HTR-8/SVneo (cell line): ENCODE measurements around the gene CNTNAP2.
"Not testable (repeated sequence)": the region's sequence is repeated elsewhere in the genome, so short reads cannot be mapped to it uniquely, and the experiment has no call there.

Experiments
- DNase-seq: peaks from one replicate; pipeline ENCODE4 v3.0.0; 2011; ENCODE audit warnings: low spot score, mixed read lengths; ENCODE audit not compliant: insufficient read length
- FAIRE-seq: peaks from 2 replicates; lab custom pipeline; 2011; peaks lifted over from hg19 to GRCh38; lab: Jason Lieb, UNC

Gene CNTNAP2

GRCh38 chr7:146138926-146139325, 22.3 kb downstream of the CNTNAP2 start:
- DNase-seq (no peak), FAIRE-seq (no peak)

GRCh38 chr7:146146831-146147486, 30.4 kb downstream of the CNTNAP2 start:
- DNase-seq (no peak), FAIRE-seq (no peak)

- no peak for DNase-seq
- FAIRE-seq, result no peak
Observed at GRCh38 chr7:146150153-146150552, 33.6 kb downstream of the CNTNAP2 start.

GRCh38 chr7:146172112-146172511, 55.5 kb downstream of the CNTNAP2 start:
- DNase-seq, result no peak
- FAIRE-seq, result no peak

DNA sequence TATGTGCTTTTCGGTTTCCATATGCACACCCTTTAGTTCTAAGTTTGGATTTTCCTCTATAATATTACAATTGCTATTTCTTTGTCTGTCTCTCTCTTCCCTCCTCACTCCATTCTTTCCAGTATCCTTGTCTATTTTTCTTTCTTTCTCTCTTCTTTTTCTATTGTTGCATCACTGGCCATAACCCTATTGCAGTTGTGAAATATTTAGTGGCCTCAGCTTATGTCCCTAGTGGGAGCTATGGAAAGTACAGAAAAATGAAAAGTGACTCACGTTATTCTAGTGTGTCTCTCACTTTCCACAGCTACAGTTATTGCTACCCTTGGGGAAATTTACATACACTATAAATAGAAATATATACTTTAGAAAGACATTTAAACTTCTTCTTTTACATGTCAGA, 59.1 kb downstream of the CNTNAP2 start:
- FAIRE-seq (no peak), DNase-seq (no peak)

GRCh38 chr7:146176860-146177259, 60.3 kb downstream of the CNTNAP2 start:
- FAIRE-seq (no peak), DNase-seq (no peak)

DNA sequence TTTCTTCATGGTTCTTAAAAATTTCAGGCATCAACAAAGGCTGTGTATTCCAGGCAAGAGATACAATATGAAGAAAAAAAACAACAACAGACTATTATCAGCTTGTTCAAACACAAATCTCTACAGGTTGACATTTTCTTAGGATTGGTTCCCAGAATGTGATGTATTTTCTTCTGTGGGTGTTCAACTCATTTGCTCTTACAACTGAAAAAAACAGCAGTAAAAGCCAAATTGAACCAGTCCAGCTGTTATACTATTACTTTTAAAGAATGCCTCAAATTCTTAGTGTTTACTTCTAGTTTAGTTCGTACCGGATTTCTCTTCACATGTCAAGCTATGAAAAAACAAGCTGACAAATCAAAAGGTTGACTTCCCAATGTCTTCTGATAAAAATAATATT, 60.7 kb downstream of the CNTNAP2 start:
- no peak for FAIRE-seq

DNA sequence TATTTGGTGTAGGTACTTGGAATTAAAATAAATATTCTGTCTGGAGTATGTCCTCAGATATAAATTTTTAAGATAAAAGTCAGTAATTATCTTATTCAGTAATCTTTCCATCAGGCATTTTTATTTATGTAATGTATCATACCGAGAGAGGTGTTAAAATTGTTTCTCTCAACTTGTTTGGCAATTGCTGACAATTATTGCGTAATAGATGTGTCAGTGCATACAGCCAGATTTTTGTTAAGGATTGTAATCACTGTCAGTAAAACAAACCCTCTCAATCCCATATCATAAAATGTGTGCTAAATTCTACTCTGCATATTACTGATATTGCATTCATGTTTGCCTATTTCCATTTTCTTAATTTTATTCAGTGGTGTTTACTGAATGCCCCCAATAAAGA, 69.2 kb downstream of the CNTNAP2 start:
- DNase-seq, result no peak
- no peak for FAIRE-seq

More for the DNA sequence above, 60.7 kb downstream of the CNTNAP2 start:
- no peak for DNase-seq

GRCh38 chr7:146191428-146191827, 74.8 kb downstream of the CNTNAP2 start:
- DNase-seq, FAIRE-seq: not testable (repeated sequence)

DNA sequence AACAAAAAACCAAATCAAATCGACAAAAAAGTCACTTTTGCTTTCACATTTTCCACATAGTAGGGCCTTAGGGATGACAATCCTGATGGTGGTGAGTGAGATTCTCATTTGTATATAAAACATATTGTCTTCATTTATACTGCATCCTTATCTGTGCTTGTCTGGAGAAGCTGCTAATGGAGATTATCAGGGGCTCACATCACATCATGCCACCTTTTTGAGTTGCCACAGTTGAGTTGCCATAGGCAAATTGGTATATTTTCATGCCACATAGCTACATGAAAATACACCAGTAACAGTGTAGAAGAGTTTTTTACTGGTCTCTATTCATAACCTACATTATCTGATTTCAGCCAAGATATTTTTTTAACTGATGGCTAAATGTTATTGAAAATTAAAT, 85.3 kb downstream of the CNTNAP2 start:
- no peak for FAIRE-seq
- no peak for DNase-seq

DNA sequence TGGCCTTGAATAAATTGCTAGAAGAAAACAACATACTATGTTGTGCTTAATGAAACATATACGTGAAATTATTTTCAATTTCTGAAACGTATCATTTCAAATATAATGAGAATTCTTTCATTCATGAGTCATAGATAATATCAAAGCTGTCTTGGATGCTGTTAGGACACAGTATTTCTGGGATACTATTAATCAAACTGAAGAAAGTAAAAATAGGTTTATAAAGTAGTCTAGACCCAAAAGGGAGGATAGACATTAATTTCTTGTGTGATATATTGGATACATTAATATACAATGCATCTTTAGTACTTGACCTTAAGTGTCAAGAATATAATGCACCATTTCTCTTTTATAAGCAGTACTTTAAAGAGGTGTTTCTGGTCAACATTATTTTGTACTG, 89.7 kb downstream of the CNTNAP2 start:
- FAIRE-seq (no peak), DNase-seq (no peak)

DNA sequence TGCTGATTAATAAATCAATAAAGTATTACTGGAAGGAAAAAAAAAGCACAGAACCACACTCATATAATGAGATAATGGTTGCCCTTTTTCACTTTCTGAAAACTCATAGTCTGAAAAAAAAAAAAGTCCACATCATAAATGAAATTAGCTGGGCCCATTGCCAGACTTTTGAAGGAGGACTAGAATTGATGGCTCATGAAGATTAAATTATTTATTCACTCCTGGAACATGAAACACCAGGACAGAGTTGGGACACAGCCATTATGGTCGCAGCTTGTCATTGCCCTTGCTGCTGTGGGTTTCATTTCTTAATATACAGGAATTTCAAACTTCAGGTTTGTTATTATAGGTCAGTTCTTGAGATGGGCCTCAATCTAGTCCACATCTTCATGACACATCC, 91.9 kb downstream of the CNTNAP2 start:
- DNase-seq, result no peak
- FAIRE-seq, result no peak

DNA sequence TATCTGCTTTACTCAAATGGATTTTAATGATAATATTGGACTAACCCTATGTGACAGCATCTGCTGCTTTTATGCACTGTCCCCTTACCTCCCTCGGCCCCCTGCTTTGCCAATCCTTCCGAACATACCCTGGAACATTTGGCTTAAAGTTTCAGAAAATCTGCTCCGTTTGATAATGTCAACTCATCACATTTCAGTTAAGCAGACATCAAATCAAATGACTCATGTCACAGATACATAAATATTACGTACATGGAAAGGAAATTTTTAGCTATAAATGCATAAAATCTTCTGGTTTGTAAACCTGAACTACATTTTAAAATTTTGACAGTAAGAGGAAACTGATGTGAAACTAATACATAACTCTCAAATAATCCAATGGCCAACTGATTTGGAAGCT, 98.2 kb downstream of the CNTNAP2 start:
- FAIRE-seq (no peak), DNase-seq (no peak)

GRCh38 chr7:146216396-146217041, 99.9 kb downstream of the CNTNAP2 start:
- no peak for FAIRE-seq

GRCh38 chr7:146223851-146224250, 107.2 kb downstream of the CNTNAP2 start:
- no peak for FAIRE-seq

More at GRCh38 chr7:146216396-146217041, 99.9 kb downstream of the CNTNAP2 start:
- DNase-seq, result no peak

DNA sequence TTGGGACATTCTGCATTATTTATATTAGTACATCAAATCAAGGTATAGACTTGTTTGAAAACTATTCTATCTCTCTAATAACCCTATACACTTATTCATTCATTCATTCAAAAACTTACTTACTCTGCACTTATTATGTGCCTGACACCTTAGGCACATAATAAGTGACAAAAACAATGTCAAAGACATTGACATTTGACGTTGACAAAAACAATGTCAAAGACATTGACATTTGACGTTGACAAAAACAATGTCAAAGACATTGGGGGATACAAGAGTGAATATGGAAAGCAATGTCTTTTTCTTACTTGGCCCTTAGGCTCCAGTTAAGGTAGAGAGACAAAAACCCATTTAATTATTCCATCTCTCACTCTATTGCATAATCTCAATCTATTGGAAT, 116.0 kb downstream of the CNTNAP2 start:
- FAIRE-seq, result no peak

More at GRCh38 chr7:146223851-146224250, 107.2 kb downstream of the CNTNAP2 start:
- DNase-seq, result no peak

DNA sequence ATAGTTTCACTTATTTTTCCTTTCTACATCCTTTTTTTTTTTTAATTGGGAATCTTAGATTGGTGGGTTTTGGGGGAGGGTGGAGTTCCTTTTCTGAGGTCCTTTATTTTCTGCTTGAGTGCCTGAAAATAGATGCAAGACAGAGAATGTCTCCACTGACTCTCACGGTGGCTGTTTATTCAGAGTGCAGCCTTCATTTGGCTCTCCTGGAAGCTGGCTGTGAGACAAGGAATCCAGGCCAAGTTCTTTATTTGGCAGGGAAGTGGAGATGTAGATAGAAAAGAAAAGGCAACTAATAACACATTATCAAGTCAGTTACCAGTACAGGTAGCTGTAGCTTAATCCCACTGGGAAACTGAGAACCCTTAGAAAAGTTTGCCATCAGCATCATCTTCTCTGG, 118.6 kb downstream of the CNTNAP2 start:
- FAIRE-seq (no peak), DNase-seq (no peak)

More for the DNA sequence above, 116.0 kb downstream of the CNTNAP2 start:
- DNase-seq, result no peak

GRCh38 chr7:146242661-146243060, 126.1 kb downstream of the CNTNAP2 start:
- FAIRE-seq (no peak), DNase-seq (no peak)

- not testable (repeated sequence) for DNase-seq, FAIRE-seq
Observed at GRCh38 chr7:146247991-146248390, 131.4 kb downstream of the CNTNAP2 start.

DNA sequence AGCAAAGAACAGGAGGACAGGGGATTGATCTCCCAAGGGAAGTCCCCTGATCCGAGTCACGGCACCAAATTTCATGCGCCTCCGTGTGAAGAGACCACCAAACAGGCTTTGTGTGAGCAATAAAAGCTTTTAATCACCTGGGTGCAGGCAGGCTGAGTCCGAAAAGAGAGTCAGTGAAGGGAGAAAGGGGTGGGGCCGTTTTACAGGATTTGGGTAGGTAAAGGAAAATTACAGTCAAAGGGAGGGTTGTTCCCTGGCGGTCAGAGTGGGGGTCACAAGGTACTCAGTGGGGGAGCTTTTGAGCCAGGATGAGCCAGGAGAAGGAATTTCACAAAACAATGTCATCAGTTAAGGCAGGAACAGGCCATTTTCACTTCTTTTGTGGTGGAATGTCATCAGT, 132.1 kb downstream of the CNTNAP2 start:
- DNase-seq, FAIRE-seq: not testable (repeated sequence)

DNA sequence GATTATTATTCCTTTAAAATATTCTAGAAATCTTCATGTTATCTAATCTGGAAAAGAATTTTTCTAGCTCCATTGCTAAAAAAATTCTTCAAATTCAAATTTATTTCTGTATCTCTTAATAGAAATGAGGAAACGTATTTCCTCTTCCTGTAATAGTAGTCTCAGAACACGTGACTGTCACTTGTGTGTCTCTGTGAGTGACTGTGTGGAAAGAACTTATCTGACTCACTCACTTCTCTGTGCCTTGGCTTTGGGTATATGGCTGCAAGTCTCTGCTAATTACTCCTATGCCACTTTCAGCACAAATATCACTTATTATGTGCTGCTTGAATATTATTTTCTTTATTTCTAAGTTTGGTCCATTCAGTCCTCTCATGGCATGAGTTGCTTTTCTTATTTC, 132.7 kb downstream of the CNTNAP2 start:
- DNase-seq (no peak), FAIRE-seq (no peak)

DNA sequence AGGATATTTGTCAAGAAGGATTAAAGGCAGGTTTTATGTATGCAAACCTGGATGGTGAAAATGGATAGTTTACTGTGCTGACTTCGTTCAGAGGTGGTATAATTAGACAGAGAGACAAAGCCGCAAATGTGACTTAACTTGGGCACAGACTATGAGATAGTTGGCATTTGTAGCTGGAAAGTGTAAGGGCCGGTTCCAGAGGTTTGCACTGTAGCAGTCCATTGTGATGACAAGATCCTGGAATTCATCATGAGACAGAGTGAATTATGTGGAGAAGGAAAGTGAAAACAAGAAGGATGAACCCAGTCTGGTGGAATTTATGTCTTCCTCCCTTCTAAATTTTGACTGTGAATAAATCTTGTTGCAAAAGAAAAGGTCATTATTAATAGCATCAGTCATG, 139.0 kb downstream of the CNTNAP2 start:
- DNase-seq, result no peak
- FAIRE-seq, result no peak
